Measurements from ENCODE around the gene BLVRB. TPM values are rescaled to one million over a fixed set of nuclear protein-coding genes. Genes with fewer than 3 reads are reported as not detected.

The BLVRB gene
- total and polyA plus RNA-seq, 2 experiments from 2014 or later = 50.7 to 56.9 TPM

DNA sequence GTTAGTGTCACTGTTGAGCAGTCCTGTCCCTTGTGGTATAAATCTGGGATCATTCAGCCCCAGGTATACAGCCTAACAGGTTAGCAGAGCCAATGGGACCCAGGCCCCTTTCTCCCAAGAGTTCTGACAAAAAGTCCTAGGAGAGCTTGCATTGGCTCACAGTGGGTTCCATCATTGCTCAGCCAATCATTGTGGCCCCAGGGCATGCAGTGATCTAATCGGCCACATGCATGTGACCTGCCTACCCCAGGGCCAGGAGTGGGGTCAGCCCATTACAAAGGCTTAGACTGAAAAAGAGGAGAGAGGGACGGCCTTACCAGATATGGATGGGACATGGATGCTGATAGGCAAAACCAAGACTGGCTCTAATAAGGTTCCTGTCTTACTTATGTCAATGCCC is 42.3 kb upstream of the BLVRB start:
- no peaks in the 10 kb centered on the region for H3K4me1 ChIP-seq (ENCODE audit: insufficient read depth)
- peaks cover 11% of the 10 kb centered on the region for H3K27me3 ChIP-seq (replicated peaks; ENCODE audit: insufficient read depth)
- TF ChIP-seq EZH2phosphoT487 (IDR thresholded peaks at IDR 0.05; ENCODE audit: insufficient read depth, low read depth) (no peak), EZH2 (IDR thresholded peaks at IDR 0.05; ENCODE audit: insufficient read depth, poor library complexity, severe bottlenecking) (no peak)
- H3K4me2 ChIP-seq (ENCODE audit: unreplicated experiment) = no peak overlapping the region
- in situ Hi-C loops (cut with MboI) = no loop called here
- H3K27ac ChIP-seq = no peak overlapping the region
- 44 to 63% methylated on average over 2 of the region's 2 CpGs for WGBS, 2 experiments (ENCODE audit: low coverage in 1 of 2, low lambda C conversion rate in 2 of 2, missing lambda C conversion rate in 2 of 2)
- no peak for DNase-seq
- no peak overlapping the region for H3K4me3 ChIP-seq
- H3K9me2 ChIP-seq (ENCODE audit: insufficient read depth) = no peaks in the 10 kb centered on the region
- no peaks in the 10 kb centered on the region for H3K9me3 ChIP-seq (ENCODE audit: low read depth)
- H3K36me3 ChIP-seq (ENCODE audit: low read depth) = no peaks in the 10 kb centered on the region
- no peaks in the 10 kb centered on the region for H3K79me2 ChIP-seq (ENCODE audit: insufficient read depth)
- no peak overlapping the region for H3K9ac ChIP-seq
- no peaks in the 10 kb centered on the region for H4K20me1 ChIP-seq (ENCODE audit: insufficient read depth)
- no peaks in the 10 kb centered on the region for H3F3A ChIP-seq (ENCODE audit: insufficient read depth)
- no peak overlapping the region for H2AFZ ChIP-seq

- no peak for DNase-seq
- H3K4me1 ChIP-seq (ENCODE audit: insufficient read depth) = no peaks in the 10 kb centered on the region
- H3K9ac ChIP-seq = no peak overlapping the region
- no peaks in the 10 kb centered on the region for H3K27me3 ChIP-seq (replicated peaks; ENCODE audit: insufficient read depth)
- no peaks in the 10 kb centered on the region for H3K9me3 ChIP-seq (ENCODE audit: low read depth)
- WGBS, 2 experiments (ENCODE audit: low coverage in 1 of 2, low lambda C conversion rate in 2 of 2, missing lambda C conversion rate in 2 of 2) = 64 to 74% methylated on average over 8 to 9 of the region's 9 CpGs
- no peaks in the 10 kb centered on the region for H4K20me1 ChIP-seq (ENCODE audit: insufficient read depth)
- H3K4me3 ChIP-seq = no peak overlapping the region
- no peak overlapping the region for H3K27ac ChIP-seq
- H3K36me3 ChIP-seq (ENCODE audit: low read depth) = no peaks in the 10 kb centered on the region
- H3K9me2 ChIP-seq (ENCODE audit: insufficient read depth) = no peaks in the 10 kb centered on the region
- no peak overlapping the region for H3K4me2 ChIP-seq (ENCODE audit: unreplicated experiment)
- no peak overlapping the region for H2AFZ ChIP-seq
- in situ Hi-C loops (cut with MboI) = no loop called here
- no peaks in the 10 kb centered on the region for H3F3A ChIP-seq (ENCODE audit: insufficient read depth)
- no peaks in the 10 kb centered on the region for H3K79me2 ChIP-seq (ENCODE audit: insufficient read depth)
- TF ChIP-seq EZH2 (IDR thresholded peaks at IDR 0.05; ENCODE audit: insufficient read depth, poor library complexity, severe bottlenecking) (no peak), EZH2phosphoT487 (IDR thresholded peaks at IDR 0.05; ENCODE audit: insufficient read depth, low read depth) (no peak)
Measured at GRCh38 chr19:40506099-40506498, 40.6 kb upstream of the BLVRB start.

GRCh38 chr19:40503320-40503695 is 37.8 kb upstream of the BLVRB start:
- no peaks in the 10 kb centered on the region for H4K20me1 ChIP-seq (ENCODE audit: insufficient read depth)
- H3K9me2 ChIP-seq (ENCODE audit: insufficient read depth) = no peaks in the 10 kb centered on the region
- no peak overlapping the region for H3K27ac ChIP-seq
- no peak overlapping the region for H3K9ac ChIP-seq
- no peak overlapping the region for H3K4me2 ChIP-seq (ENCODE audit: unreplicated experiment)
- no peak overlapping the region for H3K4me3 ChIP-seq
- no peak for DNase-seq
- H3K9me3 ChIP-seq (ENCODE audit: low read depth) = no peaks in the 10 kb centered on the region
- TF ChIP-seq EZH2 (IDR thresholded peaks at IDR 0.05; ENCODE audit: insufficient read depth, poor library complexity, severe bottlenecking) (no peak), EZH2phosphoT487 (IDR thresholded peaks at IDR 0.05; ENCODE audit: insufficient read depth, low read depth) (no peak)
- no peaks in the 10 kb centered on the region for H3K79me2 ChIP-seq (ENCODE audit: insufficient read depth)
- whole genome bisulfite sequencing, 2 experiments (ENCODE audit: low coverage in 1 of 2, low lambda C conversion rate in 2 of 2, missing lambda C conversion rate in 2 of 2) = 57 to 84% methylated on average over 1 of the region's 1 CpG
- H3K36me3 ChIP-seq (ENCODE audit: low read depth) = no peaks in the 10 kb centered on the region
- H2AFZ ChIP-seq = no peak overlapping the region
- no peaks in the 10 kb centered on the region for H3K4me1 ChIP-seq (ENCODE audit: insufficient read depth)
- no peaks in the 10 kb centered on the region for H3F3A ChIP-seq (ENCODE audit: insufficient read depth)
- in situ Hi-C loops (cut with MboI) = no loop called here
- no peaks in the 10 kb centered on the region for H3K27me3 ChIP-seq (replicated peaks; ENCODE audit: insufficient read depth)

- Histone ChIP-seq H3K4me2 (ENCODE audit: unreplicated experiment) (no peak overlapping the region), H3K27me3 (replicated peaks; ENCODE audit: insufficient read depth) (no peaks in the 10 kb centered on the region), H4K20me1 (ENCODE audit: insufficient read depth) (no peaks in the 10 kb centered on the region), H2AFZ (no peak overlapping the region), H3K4me3 (no peak overlapping the region), H3K36me3 (ENCODE audit: low read depth) (no peaks in the 10 kb centered on the region), H3K4me1 (ENCODE audit: insufficient read depth) (no peaks in the 10 kb centered on the region), H3K9me3 (ENCODE audit: low read depth) (no peaks in the 10 kb centered on the region), H3F3A (ENCODE audit: insufficient read depth) (no peaks in the 10 kb centered on the region), H3K9me2 (ENCODE audit: insufficient read depth) (no peaks in the 10 kb centered on the region), H3K9ac (no peak overlapping the region), H3K27ac (no peak overlapping the region), H3K79me2 (ENCODE audit: insufficient read depth) (no peaks in the 10 kb centered on the region)
- no peak for DNase-seq
- 71 to 77% methylated on average over 6 of the region's 6 CpGs for WGBS, 2 experiments (ENCODE audit: low coverage in 1 of 2, low lambda C conversion rate in 2 of 2, missing lambda C conversion rate in 2 of 2)
- in situ Hi-C loops (cut with MboI) = no loop called here
- TF ChIP-seq EZH2phosphoT487 (IDR thresholded peaks at IDR 0.05; ENCODE audit: insufficient read depth, low read depth) (no peak), EZH2 (IDR thresholded peaks at IDR 0.05; ENCODE audit: insufficient read depth, poor library complexity, severe bottlenecking) (no peak)
Measured at GRCh38 chr19:40502647-40503319, 37.2 kb upstream of the BLVRB start.

Data from GM23248 (cell line).